Measurements from ENCODE around the gene GAL.

GRCh38 chr11:68691402-68691784 lies 7.0 kb downstream of the GAL start:
- no peak for TF ChIP-seq CTCF (IDR thresholded peaks at IDR 0.05 in 4 of 5, conservative IDR thresholded peaks at IDR 0.05 in 1 of 5)
- no peak for TF ChIP-seq POLR2A (IDR thresholded peaks at IDR 0.05)
